D721Med (cell line): ENCODE results near the gene PIAS2.

ENCODE experiments used
- DNase-seq: peaks from one replicate; pipeline ENCODE4 v3.0.0; 2011; ENCODE audit warnings: low spot score; ENCODE audit not compliant: insufficient read length
- FAIRE-seq: peaks from 2 replicates; lab custom pipeline; 2011; peaks lifted over from hg19 to GRCh38; lab: Jason Lieb, UNC
- TF ChIP-seq, protein P1 (sequence below): IDR thresholded peaks from 2 replicates; pipeline ENCODE4 v1.5.1; 2012; ENCODE audit warnings: mild to moderate bottlenecking, control low read depth; ENCODE audit not compliant: insufficient read depth; ENCODE audit errors: missing control alignments

The PIAS2 gene

DNA sequence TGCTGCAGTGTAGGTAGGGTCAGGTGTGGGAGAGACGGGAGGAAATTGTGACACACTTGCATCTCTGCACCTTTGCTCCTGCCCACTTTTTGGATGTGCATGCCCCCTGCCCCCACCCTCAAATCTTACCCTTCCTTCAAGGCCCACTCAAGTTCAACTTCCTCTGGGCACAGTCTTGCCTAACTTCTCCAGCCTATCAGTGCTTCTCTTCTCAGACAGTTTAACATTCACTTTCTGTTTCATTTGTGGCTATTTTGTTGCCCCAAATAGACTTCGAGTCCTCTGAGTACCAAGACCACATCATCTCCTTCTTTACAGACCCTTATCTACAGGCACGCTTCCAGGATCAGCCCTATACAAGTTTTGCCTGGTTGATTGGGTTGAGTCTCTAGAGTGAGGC is 163.1 kb downstream of the PIAS2 start:
- TF ChIP-seq, protein P1, sequence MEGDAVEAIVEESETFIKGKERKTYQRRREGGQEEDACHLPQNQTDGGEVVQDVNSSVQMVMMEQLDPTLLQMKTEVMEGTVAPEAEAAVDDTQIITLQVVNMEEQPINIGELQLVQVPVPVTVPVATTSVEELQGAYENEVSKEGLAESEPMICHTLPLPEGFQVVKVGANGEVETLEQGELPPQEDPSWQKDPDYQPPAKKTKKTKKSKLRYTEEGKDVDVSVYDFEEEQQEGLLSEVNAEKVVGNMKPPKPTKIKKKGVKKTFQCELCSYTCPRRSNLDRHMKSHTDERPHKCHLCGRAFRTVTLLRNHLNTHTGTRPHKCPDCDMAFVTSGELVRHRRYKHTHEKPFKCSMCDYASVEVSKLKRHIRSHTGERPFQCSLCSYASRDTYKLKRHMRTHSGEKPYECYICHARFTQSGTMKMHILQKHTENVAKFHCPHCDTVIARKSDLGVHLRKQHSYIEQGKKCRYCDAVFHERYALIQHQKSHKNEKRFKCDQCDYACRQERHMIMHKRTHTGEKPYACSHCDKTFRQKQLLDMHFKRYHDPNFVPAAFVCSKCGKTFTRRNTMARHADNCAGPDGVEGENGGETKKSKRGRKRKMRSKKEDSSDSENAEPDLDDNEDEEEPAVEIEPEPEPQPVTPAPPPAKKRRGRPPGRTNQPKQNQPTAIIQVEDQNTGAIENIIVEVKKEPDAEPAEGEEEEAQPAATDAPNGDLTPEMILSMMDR: no peak
- no peak for FAIRE-seq
- no peak for DNase-seq
